A549 treated with RU486 at 1 μM for 4 hours (cell line): ENCODE measurements around the gene HDAC3. TPM values are rescaled to one million over a fixed set of nuclear protein-coding genes. Genes with fewer than 3 reads are reported as not detected.

ENCODE experiments used
- total RNA-seq: library from RNA; stranded (reverse); fragments of 200-300 nt; extraction: Qiagen RNA extraction; gene quantifications from 5 replicates; pipeline ENCODE4 v1.2.3, GENCODE V29; 2022; ENCODE audit warnings: low read depth

HDAC3 gene
- 48.1 to 52.6 TPM (median 51.4 TPM) in 5 replicates for total RNA-seq

GRCh38 chr5:141636413-141637122, at the start of gene HDAC3, which contains the start of gene RELL2:
Gene HDAC3, minus strand, starts transcription at chr5:141636849. Its CDS starts 59 bp downstream, at chr5:141636790.
Gene RELL2, plus strand, starts transcription at chr5:141636997. Its CDS starts 1,229 bp downstream, at chr5:141638226.

DNA sequence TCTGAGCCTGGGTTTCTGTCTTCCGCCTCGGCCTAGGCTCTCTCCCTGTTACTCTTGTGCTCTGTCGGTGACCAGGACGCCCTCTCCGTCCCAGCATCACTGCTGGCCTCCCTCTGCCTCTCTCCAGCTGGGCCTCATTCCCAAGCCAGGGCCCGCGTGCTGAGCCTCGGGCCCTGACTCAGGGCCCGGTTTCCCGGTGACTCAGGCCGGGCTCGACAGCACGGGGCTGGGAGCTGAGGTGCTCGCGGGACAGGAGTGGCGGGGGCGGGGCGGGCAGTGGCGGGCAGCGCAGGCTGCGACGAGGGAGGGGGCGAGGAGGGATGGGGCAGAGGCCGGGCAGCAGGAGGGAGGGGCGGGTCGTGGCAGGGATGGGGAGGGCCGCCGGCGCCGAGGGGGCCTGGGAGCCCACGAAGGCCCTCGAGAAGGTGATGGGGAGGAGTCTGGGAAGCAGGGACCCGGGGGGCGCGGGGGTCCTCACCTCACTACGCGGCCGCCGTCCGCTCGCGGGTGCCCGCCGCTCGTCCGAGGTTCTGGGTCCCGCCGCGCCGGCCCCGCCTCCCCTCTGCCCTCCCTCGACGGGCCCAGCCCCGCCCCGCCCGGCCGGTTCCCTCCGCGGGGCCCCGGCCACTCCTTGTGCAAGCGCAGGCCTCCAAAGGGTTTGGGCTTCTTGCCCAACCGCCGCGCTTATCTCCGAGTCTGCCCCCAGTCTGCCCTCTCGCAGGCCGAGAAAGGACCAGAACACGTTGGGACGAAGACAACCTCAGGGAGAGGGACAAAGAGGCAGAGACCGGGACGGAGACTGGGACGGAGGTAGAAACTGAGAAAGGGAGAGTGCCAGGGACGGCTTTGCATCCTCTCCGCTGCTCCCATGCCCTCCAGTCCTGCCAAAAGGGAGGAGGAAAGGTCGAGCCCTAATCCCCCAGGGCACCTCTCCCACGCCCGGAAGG, 45.3 kb upstream of the HDAC3 start, which contains the start of gene ARAP3:
ARAP3 (minus strand) TSS at position 536 of the 947 bp plus-strand sequence. CDS start 1,744 bp downstream, outside the sequence.

GRCh38 chr5:141650851-141651727, 14.4 kb upstream of the HDAC3 start, which contains the start of gene FCHSD1:
Gene FCHSD1, minus strand, starts transcription at chr5:141651418. Its CDS starts 50 bp downstream, at chr5:141651368.

DNA sequence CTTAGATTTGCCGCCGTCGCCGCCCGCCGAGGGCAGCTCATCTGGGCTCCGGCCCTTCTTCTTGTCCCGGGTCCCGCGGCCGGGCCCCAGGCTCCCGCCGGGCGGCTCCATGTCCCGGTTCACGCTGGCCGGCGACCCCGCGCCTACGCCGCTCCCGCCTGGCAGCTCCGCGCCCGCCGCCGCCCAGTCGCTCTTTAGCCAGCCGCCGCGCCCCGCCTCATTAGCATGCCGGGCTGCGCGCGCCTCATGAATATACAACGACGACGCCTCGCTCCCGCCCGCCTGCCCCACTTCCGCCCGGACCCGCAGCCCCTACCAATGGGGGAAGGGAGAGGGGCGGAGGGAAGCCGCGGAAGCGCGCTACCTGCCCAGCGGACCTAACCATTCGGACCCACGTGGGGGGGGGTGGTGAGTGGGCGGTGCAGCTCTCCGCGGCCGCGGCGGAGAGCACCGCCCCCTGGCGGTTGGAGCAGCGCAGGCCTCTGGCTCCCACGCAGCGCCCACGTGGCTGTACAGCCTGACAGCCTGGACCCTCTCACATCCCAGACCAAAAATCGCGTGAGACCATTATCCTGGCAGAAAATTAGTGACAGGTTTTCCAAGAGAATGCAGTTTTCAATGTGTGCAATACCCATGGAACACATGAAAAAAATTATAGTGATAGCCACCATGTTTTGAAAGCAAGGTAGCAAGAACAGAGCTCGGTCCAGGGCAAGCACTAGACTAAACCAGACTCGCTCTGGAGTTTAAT, 17.7 kb downstream of the HDAC3 start, which contains the start of gene DIAPH1:
DIAPH1 (minus strand) TSS at position 197 of the 751 bp plus-strand sequence; CDS start at position 111, 86 bp downstream.

Other genes with a start within 250 kb of the HDAC3 start
- gene PCDHGB4, start 249.2 kb downstream of the HDAC3 start, total RNA-seq: 0.56 to 1.1 TPM (median 0.93 TPM) in 5 replicates
- gene PCDHGA8, start 244.2 kb downstream of the HDAC3 start, total RNA-seq: 0.03 TPM in 1 of 5 replicates, not detected in the others
- 2.0 to 3.0 TPM (median 2.5 TPM) in 5 replicates for gene PCDHGB5, start 238.9 kb downstream of the HDAC3 start, total RNA-seq
- gene PCDHGA9, start 234.1 kb downstream of the HDAC3 start, total RNA-seq: 0.03 to 0.05 TPM (median 0.04 TPM) in 3 of 5 replicates, not detected in the others
- gene PCDHGB6, start 228.8 kb downstream of the HDAC3 start, total RNA-seq: 0.06 to 0.15 TPM (median 0.09 TPM) in 5 replicates
- gene PCDHGA10, start 223.9 kb downstream of the HDAC3 start, total RNA-seq: not detected in 5 replicates
- 0.05 to 0.11 TPM (median 0.07 TPM) in 5 replicates for gene PCDHGB7, start 219.2 kb downstream of the HDAC3 start, total RNA-seq
- gene PCDHGA11, start 215.8 kb downstream of the HDAC3 start, total RNA-seq: 0.06 TPM in 1 of 5 replicates, not detected in the others
- gene PCDHGA12, start 206.3 kb downstream of the HDAC3 start, total RNA-seq: 0.02 to 0.05 TPM in 2 of 5 replicates, not detected in the others
- gene PCDHGC3, start 160.9 kb downstream of the HDAC3 start, total RNA-seq: 6.1 to 7.8 TPM (median 7.0 TPM) in 5 replicates
- gene PCDHGC4, start 151.8 kb downstream of the HDAC3 start, total RNA-seq: not detected in 5 replicates
- gene PCDHGC5, start 147.8 kb downstream of the HDAC3 start, total RNA-seq: 0.02 to 0.09 TPM in 2 of 5 replicates, not detected in the others
- gene DIAPH1, start 17.8 kb downstream of the HDAC3 start, total RNA-seq: 94.4 to 103 TPM (median 98.2 TPM) in 5 replicates
- 3.7 to 5.2 TPM (median 4.3 TPM) in 5 replicates for gene RELL2, start 148 bp upstream of the HDAC3 start, total RNA-seq
- gene FCHSD1, start 14.6 kb upstream of the HDAC3 start, total RNA-seq: 5.5 to 11.6 TPM (median 8.6 TPM) in 5 replicates
- 3.3 to 5.2 TPM (median 4.0 TPM) in 5 replicates for gene ARAP3, start 45.4 kb upstream of the HDAC3 start, total RNA-seq
- gene PCDH1, start 241.6 kb upstream of the HDAC3 start, total RNA-seq: 1.5 to 3.0 TPM (median 2.0 TPM) in 5 replicates